ENCODE measurements around the gene TSGA10IP. TPM values are rescaled to one million over a fixed set of nuclear protein-coding genes. Genes with fewer than 3 reads are reported as not detected.

TSGA10IP gene
- total RNA-seq, 1 donor from 2014 or later = not detected

DNA sequence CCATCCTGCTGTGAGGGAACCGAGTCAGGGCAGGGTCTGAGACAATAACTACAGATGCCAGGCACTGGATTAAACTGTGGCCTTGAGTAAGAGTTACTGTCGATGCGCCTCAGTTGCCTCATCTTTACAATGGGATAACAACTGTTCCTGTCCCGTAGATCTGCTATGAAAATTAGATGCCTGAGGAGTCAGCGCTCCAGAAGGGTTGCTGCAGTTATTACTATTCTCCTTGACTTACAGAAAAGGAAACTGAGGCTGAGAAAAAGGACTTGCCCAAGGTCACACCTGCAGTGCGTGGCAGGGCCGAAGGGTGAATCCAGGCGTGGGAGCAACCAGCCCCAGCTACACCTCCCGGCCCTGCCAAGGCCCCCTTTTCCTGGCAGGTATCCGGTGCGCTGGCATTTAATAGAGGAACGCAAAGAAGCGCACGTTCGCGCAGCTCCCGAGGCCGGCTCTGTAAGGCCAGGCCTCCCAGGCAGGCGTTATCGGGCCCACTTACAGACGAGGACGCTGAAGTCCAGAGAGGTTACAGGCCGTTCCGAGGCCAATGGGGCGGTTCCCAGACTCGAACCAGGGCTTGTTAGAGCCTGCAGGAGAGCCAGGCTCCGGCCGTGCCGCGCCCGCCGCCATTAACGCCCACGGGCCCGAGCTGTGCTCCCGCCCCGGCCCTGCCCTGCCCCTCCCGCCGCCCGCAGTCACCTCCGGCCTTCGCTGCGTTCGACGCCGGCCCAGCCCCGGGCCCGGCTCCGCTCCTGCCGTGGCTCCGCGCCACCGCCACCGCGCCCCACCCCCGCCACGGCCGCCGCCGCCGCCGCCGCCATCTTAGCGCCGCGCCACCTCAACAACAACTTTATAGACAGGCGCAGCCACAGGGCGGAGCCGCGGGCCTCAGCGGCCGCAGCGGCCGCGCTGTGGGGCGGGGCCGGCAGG is 26.8 kb upstream of the TSGA10IP start, which contains the start of gene C11orf68:
Gene C11orf68, minus strand, starts transcription at position 852 of the 930 bp plus-strand sequence. Its CDS starts 31 bp downstream, at position 821.
- DNase-seq = no peak

- peak; percentile 99 for DNase-seq
Observed at GRCh38 chr11:65919141-65919572, 26.1 kb upstream of the TSGA10IP start, which contains the start of gene DRAP1. Gene DRAP1 (plus strand): TSS chr11:65919426. CDS start chr11:65919502, 76 bp downstream.

DNA sequence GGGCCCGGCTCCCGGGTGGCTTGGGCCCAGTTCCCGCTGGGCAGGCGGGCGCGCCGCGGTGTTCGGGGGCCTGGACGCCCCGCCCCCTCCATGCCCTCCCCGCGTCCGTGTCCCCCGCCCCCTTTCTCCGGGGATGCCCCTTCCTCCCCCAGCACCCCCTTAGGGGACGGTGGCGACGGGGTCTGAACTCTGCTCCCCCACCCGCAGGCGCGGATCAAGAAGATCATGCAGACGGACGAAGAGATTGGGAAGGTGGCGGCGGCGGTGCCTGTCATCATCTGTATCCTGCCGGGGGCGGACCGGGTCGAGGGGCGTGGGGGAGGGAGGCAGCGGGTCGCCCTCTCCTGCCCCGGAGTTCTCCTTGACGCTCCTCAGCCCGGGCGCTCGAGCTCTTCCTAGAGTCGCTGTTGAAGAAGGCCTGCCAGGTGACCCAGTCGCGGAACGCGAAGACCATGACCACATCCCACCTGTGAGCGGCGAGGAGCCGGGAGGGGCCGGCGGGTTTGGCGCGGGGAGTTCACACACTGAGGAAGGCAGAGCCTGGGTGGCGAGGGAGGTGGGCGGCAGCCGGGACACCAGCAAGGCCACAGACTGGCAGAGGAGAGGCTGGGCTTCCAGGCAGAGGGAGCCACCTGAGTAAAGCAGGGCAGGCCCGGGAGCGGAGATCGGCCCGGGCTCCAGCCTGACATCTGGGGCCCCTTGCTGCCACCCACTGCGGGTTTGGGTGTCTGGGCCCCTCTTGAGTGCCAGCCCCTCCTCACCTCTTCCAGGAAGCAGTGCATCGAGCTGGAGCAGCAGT is 25.5 kb upstream of the TSGA10IP start:
- DNase-seq = no peak

DNA sequence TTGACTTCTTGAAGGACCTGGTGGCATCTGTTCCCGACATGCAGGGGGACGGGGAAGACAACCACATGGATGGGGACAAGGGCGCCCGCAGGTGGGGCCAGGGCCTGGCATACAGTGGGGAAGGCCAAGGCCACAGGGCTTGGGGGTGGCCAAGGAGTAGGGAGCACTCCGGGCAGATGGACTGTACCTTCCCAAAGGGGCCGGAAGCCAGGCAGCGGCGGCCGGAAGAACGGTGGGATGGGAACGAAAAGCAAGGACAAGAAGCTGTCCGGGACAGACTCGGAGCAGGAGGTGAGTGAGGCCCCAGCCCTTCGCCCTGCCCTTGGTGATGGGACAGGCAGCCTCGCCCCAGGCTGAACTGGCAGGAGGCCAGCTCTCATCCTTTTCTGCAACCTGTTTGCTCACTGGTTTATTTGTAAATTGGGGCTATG is 24.9 kb upstream of the TSGA10IP start:
- no peak for DNase-seq

DNA sequence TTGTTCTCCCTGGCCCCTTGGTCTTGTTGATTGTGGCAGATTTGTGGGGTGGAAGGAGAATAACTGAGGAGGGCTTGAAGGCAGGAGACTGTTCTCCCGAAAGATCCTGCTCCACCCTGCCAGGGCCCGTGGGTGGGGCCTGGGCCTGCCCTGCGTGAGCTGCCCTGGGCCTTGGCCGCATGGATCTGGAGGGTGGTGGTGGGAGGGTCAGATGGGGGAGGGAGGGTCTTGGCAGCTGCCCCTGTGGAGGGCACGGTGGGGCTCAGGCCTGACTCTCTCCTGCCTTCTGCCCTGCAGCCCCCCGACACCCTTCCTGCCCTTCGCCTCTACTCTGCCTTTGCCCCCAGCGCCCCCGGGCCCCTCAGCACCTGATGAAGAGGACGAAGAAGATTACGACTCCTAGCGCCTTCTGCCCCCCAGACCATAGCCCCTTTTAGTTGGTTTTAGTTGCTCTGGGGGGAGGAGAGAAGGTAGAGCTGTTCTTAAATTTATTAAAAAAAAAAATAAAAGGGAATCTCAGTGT is 24.2 kb upstream of the TSGA10IP start:
- DNase-seq = no peak

GRCh38 chr11:65921876-65922275 is 23.4 kb upstream of the TSGA10IP start:
- DNase-seq = no peak

GRCh38 chr11:65922565-65922964 is 22.7 kb upstream of the TSGA10IP start:
- no peak for DNase-seq

- no peak for DNase-seq
Observed at GRCh38 chr11:65925397-65925796, 19.9 kb upstream of the TSGA10IP start.

- DNase-seq = no peak
Observed at GRCh38 chr11:65927904-65928397, 17.3 kb upstream of the TSGA10IP start.

- DNase-seq = no peak
Observed at GRCh38 chr11:65928667-65929066, 16.6 kb upstream of the TSGA10IP start.

- DNase-seq = no peak
Observed at GRCh38 chr11:65931773-65932557, 13.3 kb upstream of the TSGA10IP start.

- no peak for DNase-seq
Observed at GRCh38 chr11:65932558-65932919, 12.7 kb upstream of the TSGA10IP start.

GRCh38 chr11:65934014-65934413 is 11.3 kb upstream of the TSGA10IP start:
- DNase-seq = no peak

DNA sequence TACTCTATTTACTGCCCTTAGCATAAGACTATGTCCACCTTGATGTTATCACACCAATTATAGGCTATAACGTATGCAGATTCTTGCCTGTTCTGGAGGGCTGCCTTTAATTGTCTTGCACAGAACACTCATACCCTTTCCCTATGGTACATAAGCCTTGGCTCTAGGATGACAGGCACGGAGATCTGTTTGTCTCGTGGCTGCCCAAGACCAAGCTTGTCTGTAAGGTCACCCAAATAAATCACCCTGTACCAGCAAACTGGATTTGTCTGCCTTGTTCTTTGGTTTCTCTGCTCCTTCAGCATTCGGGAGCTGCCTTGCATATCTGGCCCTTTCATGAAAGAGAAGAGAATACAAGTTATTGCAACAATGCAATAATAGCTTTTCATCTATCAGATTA is 7.5 kb upstream of the TSGA10IP start:
- DNase-seq = no peak

DNA sequence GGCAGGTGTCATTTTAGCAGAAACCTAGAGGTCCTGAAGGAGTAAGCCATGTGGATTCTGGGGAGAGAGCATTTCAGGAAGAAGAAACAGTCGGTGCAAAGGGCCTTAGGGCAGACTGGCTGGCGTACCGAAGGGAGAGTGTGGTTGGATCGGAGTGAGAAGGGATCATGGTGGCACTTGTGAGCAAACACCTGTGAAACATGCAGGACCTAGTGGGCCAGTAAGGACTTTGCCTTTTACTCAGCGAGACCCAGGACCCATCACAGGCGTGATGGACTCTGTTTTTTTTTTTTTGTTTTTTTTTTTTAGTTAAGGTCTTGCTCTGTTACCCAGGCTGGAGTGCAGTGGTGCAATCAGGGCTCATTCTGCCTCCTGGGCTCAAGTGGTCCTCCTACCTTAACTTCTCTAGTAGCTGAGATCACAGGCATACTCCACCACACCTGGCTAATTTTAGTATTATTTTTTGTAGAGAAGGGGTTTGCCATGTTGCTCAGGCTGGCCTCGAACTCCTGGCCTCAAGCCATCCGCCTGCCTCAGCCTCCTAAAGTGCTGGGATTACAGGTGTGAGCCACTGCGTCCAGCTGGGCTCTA is 3.5 kb upstream of the TSGA10IP start:
- no peak for DNase-seq

DNA sequence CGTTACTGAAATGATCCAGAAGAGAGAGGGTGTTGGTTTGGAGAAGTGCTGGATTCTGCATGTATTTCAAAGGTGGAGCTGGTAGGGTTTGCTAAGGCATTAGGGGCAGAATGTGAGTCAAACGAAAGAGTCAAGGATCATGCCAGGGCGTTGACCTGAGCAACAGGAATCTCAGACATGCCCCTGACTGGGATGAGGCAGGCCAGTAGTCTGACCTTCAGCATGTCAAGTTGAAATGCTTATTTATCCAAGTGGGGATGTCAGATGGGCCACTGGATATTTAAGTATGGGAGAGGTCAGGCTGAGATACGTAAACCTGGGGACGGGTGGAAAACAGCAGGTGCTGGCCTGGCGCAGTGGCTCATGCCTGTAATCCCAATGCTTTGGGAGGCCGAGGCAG is 2.7 kb upstream of the TSGA10IP start:
- DNase-seq = no peak

GRCh38 chr11:65944191-65944590 is 1.1 kb upstream of the TSGA10IP start:
- no peak for DNase-seq

DNA sequence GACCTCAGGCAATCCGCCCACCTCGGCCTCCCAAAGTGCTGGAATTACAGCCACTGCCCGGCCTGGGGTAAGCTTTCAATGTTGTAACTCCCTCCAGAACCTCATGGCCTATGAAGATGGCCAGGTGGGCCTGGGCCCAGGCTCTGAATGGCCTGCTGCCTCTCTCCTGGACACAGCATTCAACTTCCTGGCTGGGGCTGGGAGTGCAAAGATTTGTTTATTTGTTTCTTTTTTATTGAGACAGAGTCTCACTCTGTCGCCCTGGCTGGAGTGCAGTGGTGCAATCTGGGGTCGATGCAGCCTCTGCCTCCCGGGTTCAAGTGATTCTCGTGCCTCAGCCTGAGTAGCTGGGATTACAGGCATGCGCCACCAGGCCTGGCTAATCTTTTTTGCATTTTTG is 513 bp upstream of the TSGA10IP start:
- no peak for DNase-seq

DNA sequence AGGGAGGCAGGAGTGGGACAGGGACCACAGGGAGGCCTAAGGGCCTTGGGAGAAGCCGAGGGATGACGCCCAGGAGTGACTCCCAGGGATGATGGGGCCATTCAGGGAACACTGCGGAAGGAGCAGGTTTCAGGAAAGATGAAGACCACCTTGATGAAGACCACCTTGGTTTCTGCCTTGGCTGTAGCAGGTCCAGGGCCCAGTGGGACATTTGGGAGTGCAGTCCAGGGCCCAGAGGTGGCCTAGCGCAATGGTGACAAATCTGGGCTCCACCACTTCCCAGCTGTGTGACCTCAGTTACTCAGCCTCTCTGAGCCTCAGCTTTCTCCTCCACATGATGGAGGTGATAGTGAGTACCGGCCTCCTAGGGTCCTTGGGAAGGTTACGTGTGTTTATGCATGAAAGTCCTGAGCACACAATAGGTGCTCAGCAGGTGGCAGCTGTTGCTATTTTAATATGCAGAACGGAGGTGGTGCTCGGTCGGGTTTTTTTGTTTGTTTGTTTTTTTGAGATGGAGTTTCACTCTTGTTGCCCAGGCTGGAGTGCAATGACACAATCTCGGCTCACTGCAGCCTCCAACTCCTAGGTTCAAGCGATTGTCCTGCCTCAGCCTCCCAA is 770 bp downstream of the TSGA10IP start:
- DNase-seq = no peak

GRCh38 chr11:65946655-65947054 is 1.4 kb downstream of the TSGA10IP start:
- no peak for DNase-seq

- no peak for DNase-seq
Observed at GRCh38 chr11:65947133-65947532, 1.9 kb downstream of the TSGA10IP start.
